ENCODE data around the gene PCBP3.

- TF ChIP-seq CTCF (IDR thresholded peaks at IDR 0.05) (no peak), POLR2A (IDR thresholded peaks at IDR 0.05) (no peak)
These were observed 210.3 kb downstream of the PCBP3 start for GRCh38 chr21:45853703-45854342.
